GM21576 (cell line): Measurements from ENCODE around the gene IMMP2L.
"Not testable (repeated sequence)": the region's sequence is repeated elsewhere in the genome, so short reads cannot be mapped to it uniquely, and the experiment has no call there.

Experiments used
- ATAC-seq: cut with Tn5 transposase; IDR thresholded peaks from one replicate; pipeline ENCODE4 v1.9.1; 2021; ENCODE audit warnings: mild to moderate bottlenecking, moderate library complexity; ENCODE audit not compliant: unreplicated experiment

The IMMP2L gene

DNA sequence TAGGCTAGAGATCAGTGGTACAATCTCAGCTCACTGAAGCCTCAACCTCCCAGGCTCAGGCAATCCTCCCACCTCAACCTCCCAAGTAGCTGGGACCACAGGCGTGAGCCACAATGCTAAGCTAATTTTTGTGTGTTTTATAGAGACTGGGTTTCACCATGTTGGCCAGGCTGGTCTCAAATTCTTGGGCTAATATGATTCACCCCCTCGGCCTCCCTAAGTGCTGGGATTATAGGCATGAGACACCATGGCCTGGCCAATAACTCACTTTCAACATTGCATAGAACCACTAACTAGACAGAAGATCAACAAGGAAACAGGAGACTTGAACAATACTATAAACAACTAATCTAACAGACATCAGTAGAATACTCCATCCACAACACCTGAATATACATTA is 279.7 kb downstream of the IMMP2L start:
- no peak for ATAC-seq

DNA sequence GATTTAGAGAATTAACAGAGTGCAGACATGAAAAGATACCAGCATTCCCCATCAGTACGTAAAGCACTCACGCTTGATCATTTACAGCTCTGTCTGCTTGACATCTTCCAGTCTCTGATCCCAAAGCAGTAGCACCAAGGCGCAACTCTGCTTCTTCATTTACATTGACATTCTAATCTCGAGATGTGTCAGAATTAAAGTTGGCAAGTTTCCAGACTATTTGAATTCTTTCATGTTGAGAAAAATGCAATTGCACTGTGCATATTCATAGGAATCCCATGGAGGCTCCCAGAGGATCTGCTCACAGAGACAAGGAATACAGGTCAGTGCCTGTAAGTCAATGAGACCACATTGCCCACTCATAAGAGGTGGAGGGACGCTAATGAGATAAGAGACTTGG is 287.4 kb downstream of the IMMP2L start:
- no peak for ATAC-seq

DNA sequence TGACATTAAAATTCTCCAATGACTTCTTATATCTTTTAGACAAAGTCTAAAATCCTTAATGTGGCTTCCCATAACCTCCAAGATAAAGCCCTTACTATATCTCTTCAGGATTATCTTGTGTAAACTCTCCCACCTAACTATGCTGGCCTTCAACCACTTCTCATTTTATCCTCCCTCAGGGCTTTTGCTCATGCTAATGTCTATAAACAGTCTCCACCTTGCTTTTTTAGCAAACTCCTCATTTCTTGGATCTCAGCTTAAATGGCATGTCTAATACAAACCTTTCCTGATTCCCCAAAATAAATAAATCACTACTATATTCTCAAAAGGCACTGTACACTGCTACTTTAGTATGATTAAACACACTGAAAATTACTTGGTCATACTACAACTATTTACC is 290.2 kb downstream of the IMMP2L start:
- no peak for ATAC-seq

DNA sequence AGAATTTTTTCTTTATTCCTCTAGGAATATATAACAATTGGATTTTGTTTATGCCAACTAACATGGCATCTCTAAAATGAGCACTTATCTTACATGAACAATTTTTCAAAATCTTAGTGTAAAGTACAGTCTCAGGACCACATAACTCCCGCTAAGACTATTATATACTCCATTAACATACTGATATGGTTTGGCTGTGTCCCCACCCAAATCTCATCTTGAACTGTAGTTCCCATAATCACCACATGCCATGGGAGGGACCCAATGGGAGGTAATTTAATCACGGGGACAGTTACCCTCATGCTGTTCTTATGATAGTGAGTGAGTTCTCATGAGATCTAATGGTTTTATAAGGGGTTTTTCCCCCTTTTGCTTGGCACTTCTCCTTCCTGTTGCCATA is 291.5 kb downstream of the IMMP2L start:
- ATAC-seq, result not testable (repeated sequence)

GRCh38 chr7:111268941-111269340 is 293.4 kb downstream of the IMMP2L start:
- ATAC-seq, result no peak

DNA sequence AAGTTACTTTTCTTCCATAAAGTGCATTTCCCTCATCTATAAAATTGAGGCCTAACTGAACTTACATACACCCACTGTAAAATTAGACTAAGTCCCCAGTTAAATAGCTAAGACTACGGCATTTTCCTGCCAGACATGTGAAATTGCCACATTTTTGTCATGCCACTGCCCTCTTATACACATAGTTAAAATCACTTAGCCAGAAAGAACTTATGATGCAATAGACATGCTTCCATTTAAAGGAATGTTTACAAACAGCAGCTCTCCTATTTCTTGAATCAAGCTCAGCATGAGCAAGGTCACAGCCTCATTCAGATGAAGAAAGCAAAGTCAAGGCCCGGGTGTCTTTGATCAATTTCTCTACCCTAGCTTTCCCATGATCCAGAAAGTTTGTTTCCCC is 295.7 kb downstream of the IMMP2L start:
- no peak for ATAC-seq

DNA sequence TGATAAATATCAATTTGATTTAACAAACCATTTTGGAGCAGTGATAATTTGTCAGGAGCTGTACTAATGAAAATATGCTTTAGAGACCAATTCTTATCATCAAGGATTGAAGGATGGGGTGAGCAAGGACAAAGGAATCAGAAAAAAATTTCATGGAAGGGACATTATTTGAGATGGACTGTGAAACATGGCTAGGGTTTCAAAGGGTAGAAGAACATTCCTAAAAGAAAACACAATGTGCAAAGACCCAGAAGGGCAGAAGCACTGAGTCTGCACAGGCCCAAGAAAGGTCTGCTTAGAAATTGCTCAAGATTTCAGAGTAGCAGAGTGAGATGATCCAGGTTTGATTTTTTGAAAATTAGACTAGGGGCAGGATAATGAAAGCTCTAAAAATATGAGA is 296.9 kb downstream of the IMMP2L start:
- no peak for ATAC-seq

DNA sequence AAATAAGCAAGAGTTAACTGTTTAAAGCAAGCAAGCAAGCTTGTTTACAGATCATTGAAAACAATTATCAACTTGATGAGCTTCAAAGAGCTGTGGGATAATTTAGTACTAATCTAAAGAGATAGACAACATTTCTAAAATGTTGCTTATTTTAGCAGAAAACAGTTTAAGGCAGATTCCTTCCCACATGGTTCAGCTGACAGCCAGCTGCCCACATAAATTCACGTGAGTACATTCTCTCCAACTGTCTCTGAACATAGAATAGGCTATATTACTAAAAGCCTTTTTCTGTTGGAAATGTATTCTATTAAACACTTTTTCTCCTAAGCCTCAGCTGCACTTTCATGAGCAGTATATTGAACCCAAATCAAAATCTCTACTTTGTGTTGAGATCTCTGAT is 297.3 kb downstream of the IMMP2L start:
- ATAC-seq, result no peak

DNA sequence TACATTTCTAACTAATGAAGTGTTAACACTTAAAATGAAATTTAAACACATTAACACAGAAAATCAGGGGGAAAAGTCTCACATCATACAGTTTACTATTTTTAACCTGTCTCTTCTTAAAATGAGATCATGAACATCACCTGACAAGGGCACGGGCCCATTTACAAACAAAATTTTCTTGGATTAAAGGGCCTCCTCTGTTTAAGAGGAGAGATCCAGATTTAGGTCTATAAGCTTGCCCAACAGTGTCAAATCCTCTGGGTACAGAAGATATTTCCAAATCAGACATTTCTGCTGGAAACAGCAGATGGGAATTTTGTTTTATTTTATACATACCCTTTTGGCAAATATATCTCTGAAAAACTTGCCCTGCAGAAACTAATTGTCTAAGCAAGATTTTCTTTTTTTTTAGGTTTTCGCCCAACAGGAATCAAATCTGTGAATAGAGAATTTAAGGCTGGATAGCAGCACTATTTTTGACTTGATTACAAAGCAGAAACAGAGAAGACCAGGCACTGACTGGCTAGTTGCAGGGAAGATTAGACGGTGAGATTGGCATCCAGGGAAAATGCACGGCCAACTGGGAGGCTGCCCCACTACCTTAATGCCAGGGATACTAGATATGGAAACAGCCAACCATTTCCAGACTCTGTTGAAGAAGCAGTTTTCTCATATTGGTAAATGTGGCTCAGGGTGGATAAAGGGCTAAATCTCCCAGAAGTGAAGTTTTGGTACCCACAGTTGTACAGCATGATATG is 298.0 kb downstream of the IMMP2L start:
- ATAC-seq, result no peak

DNA sequence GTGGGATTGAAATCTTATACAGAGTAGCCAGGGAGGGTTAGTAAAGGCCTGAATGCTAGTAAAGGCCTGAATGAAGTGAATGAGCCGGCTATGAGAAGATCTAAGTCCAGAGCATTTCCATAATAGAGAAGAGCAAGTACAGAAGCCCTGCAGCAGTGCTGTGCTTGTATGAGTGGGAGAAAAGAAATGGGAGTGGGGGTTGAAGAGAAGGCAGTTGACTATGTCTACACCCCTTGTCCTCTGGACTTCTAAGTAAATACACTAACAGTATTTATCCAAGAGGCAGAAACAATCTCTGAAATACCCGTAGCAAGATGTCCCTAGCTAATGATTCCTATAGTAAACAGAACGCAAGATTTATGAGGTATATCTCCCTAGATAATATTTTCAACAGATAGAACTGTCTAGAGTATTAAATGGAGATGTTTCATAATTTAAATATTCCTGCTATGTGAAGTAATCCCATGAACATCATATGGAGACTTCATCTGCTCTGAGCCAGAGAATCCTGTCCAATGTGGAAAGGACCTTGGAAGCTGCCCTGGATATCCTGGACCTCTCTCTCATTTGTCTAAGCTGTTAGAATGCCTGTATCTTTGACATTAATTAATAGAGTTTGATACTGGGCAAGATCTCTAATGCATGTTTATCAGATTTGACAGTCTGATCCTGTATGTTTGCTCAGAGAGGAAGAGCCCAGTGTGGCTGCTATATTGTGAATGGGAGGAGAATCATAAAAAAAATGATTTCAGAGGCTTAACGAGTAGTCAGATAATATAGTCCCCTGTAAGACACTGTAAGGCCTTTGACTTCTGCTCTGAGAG is 299.8 kb downstream of the IMMP2L start:
- no peak for ATAC-seq

GRCh38 chr7:111261496-111261895 is 300.8 kb downstream of the IMMP2L start:
- no peak for ATAC-seq

DNA sequence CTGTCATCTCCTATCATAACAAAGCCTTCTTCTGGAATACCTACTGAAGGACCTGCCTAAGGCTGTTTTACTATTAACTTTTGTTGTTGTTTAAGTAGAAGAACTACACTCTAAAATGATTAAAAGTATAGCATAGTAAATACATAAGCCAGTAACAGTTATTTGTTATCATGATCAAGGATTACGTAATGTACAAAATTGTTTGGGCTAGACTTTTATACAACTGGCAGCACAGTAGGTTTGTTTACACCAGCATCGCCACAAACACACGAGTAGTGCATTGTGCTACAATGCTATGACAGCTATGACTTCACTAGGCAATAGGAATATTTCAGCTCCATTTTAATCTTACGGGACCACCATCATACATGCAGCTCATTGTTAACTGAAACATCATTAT is 302.3 kb downstream of the IMMP2L start:
- no peak for ATAC-seq

- ATAC-seq, result no peak
Observed at GRCh38 chr7:111256391-111256790, 305.9 kb downstream of the IMMP2L start.

DNA sequence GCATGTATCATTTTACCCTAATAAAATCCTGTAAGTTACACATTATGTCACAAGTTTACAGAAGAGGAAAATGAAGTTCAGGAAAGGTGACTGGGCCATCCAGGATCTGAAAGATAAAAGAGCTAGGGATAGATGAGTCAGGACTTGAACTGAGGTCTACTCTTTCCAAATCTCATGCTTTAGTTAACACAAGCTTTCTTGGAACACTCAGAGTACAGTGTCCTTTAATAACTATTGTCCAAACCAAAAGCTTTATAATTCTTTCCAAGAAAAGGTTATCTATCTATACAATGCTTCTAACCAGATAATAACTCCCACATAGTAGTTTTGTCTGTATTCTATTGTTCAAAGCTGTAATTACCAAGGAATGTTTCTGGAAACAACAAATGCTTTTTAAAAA is 306.7 kb downstream of the IMMP2L start:
- ATAC-seq, result no peak

- ATAC-seq, result not testable (repeated sequence)
Observed at GRCh38 chr7:111251365-111251764, 310.9 kb downstream of the IMMP2L start.

DNA sequence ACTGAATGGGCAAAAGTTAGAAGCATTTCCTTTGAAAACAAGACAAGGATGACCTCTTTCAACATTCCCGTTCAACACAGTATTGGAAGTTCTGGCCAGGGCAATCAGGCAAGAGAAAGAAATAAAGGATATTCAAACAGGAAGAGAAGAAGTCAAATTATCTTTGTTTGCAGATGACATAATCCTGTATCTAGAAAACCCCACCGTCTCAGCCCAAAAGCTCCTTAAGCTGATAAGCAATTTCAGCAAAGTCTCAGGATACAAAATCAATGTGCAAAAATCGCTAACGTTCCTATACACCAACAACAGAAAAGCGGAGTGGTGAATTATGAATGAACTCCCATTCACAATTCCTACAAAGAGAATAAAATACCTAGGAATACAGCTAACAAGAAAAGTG is 312.5 kb downstream of the IMMP2L start:
- not testable (repeated sequence) for ATAC-seq

GRCh38 chr7:111242141-111242755 is 320.0 kb downstream of the IMMP2L start:
- no peak for ATAC-seq

GRCh38 chr7:111240371-111240770 is 321.9 kb downstream of the IMMP2L start:
- peak; percentile 71 for ATAC-seq

- ATAC-seq, result no peak
Observed at GRCh38 chr7:111239437-111239836, 322.9 kb downstream of the IMMP2L start.

DNA sequence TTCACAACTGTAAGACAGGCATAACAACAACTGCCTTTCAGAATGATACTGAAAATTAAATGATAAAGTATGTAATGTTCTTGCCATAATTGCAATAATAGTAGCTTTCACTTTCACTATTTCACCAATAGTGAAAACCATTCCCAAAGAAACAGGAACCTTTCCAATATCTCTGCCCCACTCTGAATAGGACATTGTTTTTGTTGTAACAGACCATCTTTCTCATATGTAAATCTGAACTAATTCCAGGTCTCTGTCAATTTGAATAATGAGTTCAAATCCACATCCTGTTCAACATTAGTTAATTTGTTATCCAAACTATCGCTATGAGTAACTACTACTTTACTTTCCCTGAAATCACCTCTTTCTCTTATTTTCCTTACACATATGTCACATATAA is 323.4 kb downstream of the IMMP2L start:
- ATAC-seq, result no peak

GRCh38 chr7:111235709-111236108 is 326.6 kb downstream of the IMMP2L start:
- no peak for ATAC-seq
